ENCODE results near the gene SLC26A4.

The SLC26A4 gene

GRCh38 chr7:107754642-107755041 is 94.0 kb downstream of the SLC26A4 start:
- DNase-seq, result peak; percentile 8

- DNase-seq, result no peak
Observed at GRCh38 chr7:107758667-107759066, 98.0 kb downstream of the SLC26A4 start.

GRCh38 chr7:107767391-107767790 is 106.8 kb downstream of the SLC26A4 start:
- no peak for DNase-seq

Measured in NCI-H82 (cell line).